HG02759 (cell line): ENCODE results near the gene KRT83.

Experiments
- ATAC-seq: cut with Tn5 transposase; IDR thresholded peaks from one replicate; pipeline ENCODE4 v1.9.1; 2021; ENCODE audit warnings: mild to moderate bottlenecking, moderate library complexity; ENCODE audit not compliant: unreplicated experiment

The KRT83 gene

DNA sequence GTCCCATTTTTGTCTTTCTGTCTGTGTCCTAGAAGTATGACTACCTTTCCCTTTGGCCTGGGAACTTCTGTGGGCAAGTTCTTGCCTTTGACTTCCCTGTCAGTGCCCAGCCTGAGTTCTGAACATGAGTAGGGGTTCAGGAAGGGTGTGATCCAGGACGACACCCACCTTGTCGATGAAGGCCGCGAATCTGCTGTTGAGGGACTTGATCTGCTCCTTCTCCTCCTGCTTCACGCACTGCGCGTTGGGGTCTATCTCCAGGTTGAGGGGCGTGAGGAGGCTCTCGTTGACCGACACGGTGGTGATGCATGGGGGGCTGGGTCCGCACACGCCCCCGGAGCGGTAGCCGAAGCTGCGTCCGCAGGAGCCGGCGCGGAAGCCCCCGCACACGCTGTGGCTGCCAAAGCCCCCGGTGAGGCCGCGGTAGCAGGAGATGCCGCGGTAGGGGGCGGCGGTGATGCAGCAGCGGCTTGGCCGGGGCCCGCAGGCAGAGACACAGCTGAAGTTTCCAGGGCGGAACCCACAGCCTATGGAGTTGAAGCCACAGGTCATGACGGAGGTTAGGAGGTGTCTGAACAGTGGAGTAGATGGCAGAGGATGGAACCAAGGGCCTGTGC lies at the start of gene KRT83:
KRT83 (minus strand) TSS at position 615 of the 617 bp plus-strand sequence; CDS start at position 552, 63 bp downstream.
- ATAC-seq = no peak

DNA sequence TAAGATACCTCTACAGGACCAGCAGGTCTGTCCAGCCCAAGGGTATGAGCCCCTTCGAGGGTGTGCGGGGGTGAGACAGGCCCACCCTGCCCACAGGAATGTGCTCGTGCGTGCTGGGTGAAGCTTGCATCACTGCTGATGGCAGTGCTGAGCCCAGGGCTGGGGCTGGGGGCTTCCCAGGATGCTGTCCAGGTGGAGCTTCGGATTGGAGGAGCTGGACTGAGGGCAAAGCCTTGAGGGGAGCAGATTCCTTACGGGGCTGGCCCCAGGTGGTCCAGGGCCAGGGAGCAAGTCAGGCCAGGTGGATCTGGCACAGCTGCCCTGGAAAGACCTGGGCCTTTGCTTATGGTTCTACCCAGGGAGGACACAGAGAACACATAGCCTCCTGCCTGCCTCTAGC lies 48.6 kb upstream of the KRT83 start:
- no peak for ATAC-seq

DNA sequence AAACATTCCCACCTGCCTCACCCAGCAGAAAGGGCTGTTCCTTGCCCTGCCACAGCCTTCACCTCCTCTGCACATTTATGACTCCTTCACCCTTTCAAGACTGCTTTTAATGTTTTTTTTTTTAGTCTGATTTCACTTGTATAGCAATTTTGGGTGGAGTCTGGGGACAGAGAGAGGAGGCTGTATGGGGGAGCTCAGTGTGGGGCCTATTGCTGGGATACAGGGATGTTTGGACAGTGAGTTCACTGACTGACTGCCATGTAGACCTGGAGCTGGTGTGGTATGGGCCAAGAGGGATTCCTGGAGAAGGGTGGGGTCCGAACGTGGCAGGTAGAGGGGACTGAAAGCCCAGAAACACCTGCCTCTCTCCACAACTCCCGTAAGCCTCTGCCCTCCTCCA lies 48.0 kb upstream of the KRT83 start:
- no peak for ATAC-seq

DNA sequence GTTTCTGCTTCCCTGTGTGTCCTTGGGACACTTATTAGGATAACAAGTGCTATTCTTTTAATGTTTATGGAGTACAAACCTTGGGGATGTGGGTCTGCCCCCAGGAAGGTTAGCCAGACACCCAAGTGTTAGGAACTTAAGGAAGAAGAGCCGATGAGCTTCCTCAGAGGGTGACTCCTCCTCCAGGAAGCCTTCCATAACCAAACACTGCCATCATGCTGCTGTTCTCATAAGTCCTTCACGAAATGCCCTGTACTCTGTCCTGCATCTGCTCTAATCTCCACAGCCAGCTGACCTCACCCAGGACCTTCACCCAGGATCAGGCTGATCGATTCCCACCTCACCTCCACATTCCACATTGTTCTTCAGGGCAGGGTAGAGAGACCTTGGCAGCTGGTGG lies 47.3 kb upstream of the KRT83 start:
- ATAC-seq = no peak

DNA sequence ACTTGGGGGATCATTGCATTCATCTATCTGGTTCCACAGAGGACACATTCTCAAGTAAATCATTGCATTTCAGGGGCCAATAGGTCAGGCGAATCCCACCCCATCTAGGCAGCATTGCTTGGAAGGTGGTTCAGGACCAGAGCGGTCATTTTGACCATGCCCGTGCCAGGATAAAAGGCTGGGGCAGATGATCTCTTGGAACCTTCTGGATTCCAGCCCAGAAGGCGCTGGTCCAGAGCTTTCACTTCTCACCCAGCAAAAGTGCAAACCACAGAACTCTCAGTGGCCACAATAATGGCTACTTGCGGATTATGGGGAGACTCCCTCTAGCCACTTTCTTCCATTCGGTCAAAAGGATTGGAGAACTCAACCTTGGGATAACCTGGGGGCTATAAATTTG lies 46.7 kb upstream of the KRT83 start:
- ATAC-seq = no peak

DNA sequence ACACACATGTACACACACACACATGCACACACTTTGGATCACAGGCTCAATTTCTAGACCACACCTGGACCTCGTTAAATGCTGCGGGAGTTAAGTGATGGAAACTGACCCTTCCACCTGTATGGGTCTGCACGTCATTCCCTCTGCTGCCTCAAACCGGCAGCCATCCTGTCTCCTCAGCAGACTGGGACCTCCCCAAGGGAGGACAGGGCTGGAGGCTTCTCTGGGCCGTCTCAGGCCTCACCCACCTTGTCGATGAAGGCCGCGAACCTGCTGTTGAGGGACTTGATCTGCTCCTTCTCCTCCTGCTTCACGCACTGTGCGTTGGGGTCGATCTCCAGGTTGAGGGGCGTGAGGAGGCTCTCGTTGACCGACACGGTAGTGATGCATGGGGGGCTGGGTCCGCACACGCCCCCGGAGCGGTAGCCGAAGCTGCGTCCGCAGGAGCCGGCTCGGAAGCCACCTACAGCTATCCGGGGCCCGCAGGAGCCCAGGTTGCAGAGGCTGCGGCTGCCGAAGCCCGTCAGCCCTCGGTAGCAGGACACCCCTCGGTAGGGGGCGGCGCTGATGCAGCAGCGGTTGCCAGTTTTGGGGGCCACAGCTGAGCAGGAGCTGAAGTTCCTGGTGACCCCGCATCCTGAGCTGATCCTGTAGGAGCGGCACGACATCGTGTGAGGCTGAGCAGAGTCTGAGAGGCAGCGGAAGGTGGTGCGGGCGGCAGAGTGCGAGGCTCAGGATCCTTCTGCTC lies 45.7 kb upstream of the KRT83 start, which contains the start of gene KRT85:
KRT85 (minus strand) TSS at position 744 of the 748 bp plus-strand sequence; CDS start at position 668, 76 bp downstream.
- ATAC-seq = no peak

DNA sequence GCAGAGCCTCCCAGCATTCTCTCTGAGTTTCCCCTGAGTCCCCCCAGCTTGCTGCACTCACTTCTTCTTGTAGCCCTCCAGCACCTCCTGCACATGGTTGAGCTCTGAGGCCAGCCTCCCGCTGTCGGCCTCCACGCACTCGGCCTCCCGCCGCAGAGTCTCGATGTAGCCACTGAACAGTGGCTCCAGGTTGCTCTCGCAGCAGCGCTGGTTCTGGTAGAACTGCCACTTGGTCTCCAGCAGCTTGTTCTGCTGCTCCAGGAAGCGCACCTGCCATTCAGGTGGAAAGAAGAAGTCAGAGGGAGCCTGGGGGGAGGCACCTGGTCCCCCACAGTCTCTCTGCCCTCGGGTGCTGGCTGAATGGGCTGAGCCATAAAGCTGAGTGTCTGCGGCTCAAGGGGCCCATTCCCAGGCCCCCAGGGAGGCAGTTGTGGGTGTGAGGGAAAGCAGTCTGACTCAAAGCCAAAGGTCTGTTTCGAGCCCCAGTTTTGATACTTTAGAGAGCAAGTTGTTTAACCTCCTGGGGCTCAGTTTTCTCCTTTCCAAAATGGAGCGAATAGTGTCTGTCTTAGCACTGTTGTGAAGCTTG lies 43.8 kb upstream of the KRT83 start:
- no peak for ATAC-seq

DNA sequence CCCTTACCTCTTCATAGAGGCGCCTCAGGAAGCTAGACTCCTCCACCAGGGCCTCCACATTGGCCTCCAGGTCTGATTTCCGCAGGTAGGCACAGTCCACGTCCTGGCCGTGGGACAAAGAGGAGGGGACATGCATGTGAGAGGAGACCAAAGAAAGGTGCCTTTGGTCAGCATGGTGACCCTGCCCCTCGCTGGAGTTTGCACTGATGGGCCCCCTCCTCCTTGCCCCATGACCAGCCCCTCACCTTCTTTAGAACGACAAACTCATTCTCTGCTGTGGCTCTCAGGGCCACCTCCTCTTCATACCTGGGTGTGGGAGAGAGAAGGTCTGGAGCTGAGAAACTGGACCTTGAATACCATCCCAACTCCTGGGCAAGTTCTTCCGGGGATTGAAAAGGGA lies 42.9 kb upstream of the KRT83 start:
- no peak for ATAC-seq

DNA sequence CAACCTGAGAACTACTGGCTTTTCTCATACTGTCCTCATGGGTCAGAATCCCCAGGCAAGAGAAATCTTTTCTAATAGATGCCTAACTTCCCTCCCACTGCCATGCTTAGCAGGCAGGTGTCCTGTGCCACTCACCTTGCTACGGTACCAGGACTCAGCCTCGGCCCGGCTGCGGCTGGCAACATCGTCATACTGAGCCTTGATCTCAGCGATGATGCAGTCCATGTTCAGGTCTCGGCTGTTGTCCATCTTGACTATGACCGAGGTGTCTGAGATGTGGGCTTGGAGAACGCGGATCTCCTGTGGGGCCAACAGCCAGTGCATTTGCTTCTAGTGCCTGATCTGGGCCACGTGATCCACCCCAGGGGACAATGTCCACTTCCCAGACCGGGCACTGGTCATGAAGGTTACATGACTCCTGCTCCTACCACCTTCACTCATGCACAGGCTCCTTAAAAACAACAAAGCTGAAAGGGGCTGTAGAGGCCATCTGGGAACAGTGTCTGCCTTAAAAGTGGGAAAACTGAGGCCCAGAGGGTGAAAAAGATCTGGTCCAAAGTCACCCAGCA lies 42.0 kb upstream of the KRT83 start:
- ATAC-seq = no peak

DNA sequence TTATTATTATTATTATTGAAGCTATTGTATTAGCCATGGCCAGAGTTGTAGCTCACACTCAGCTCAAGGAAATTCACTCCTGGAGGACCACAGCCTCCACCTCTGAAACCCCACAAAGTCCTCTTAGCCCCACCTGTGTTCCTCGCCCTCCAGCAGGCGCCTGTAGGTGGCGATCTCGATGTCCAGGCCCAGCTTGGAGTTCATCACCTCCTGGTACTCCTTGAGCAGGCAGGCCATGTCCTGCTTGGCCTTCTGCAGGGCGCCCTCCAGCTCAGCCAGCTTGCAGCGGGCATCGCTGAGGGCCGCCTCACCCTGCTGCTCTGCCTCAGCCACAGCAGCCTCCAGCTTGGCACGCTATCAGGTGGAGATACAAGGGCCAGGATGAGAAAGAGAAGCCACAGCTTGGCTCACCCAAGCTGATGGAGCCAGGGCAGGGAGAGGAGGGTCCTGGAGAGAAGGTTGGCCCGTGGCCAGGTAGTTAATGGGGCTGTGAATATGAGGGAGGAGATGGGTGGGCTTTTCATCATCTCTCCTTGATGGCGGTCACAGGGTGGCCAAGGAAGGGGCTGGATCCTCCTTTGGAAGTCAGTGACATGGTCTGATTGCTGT lies 41.0 kb upstream of the KRT83 start:
- no peak for ATAC-seq

DNA sequence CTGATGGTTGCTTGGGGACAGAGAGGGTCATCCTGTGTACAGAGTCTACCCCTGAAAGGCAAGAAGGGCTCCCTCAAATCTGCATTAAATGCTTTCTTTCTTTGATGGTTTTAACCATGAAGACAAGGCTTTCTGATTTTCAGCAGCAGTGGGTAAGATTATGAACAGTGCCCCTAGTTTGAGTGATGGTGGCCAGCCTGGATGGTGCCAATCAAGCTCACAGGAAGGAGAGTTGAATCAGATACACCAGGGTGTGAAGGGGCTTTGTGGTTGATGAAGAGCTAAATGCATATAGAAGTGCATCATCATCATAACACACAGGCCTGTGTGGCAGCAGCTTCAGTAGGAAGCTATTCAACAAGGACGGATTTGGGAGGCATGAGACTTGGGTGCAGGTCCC lies 40.4 kb upstream of the KRT83 start:
- no peak for ATAC-seq

DNA sequence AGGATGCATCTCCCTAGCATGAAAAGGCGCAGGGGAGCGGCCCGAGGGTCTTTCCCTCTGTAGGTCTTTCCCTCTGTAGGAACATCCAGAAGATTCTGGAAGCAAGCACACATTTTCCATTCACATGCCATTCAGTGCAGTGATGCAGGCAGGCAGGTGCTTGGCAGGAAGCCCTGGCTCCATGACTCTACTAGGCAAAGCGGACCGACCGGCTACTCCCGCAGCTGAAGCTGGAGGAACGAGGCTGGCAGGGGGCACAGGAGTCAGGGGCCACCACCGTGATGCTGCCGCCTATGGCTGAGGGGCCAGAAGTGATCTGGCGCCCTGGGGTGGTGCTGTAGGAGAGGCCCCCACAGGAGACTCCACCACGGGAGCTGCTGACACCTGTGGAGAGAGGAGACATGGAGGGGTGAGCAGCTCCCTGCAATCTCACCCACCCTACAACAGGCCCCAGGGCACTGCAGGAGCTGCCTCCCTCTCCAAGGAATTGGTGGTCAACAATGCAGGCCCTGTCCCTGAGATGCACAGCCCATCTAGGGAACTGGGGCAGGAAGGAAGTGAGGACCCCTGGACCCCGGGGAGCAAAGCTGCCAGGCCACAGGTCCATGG lies 39.6 kb upstream of the KRT83 start:
- ATAC-seq = no peak

DNA sequence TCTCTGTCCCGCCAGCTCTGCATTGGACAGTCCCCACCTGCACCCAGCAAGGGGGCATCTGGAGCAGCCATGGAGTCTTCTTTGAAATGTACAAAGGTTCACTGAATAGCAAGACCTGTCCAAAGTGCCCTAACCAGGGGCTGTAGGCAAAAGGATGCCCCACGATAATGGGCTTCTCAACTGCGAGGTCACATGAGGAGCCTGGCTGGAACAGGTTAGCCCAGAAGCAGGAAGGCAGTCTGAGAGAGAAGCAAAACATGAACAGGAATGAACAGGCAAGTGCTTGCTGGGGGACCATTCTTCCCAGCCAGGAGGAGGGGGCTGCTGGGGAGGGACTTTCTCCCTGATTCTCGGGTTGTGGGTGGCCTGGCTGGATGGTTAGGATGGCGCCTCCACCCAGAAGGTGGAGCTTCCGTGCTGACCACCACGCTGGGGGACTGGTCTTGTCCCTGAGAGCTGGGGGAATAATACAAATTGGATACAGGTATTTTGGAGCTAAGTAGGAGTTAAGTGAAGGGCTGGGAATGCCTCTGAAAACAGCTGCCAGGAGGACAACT lies 39.0 kb upstream of the KRT83 start:
- ATAC-seq = no peak

DNA sequence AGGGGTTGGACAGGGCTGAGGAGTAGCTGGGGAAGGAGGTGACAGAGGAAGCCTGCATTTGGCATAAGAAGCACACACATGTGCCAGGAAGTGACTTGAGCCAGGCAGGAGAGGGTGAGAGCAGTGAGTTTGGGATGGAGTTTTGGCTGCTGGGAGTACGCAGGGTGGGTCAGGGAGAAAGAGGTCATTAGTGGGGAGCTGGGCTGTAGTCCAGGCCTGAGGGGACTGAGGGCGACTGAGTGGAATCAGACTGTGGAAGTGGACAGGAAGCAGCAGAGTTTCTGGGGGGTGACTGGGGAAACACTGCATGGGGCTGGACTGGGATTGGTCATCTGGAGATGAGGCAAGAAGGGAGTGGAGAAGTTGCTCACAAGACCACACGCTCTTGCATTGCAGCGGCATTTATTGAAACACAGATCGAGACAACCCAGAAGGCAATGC lies 38.4 kb upstream of the KRT83 start:
- no peak for ATAC-seq

DNA sequence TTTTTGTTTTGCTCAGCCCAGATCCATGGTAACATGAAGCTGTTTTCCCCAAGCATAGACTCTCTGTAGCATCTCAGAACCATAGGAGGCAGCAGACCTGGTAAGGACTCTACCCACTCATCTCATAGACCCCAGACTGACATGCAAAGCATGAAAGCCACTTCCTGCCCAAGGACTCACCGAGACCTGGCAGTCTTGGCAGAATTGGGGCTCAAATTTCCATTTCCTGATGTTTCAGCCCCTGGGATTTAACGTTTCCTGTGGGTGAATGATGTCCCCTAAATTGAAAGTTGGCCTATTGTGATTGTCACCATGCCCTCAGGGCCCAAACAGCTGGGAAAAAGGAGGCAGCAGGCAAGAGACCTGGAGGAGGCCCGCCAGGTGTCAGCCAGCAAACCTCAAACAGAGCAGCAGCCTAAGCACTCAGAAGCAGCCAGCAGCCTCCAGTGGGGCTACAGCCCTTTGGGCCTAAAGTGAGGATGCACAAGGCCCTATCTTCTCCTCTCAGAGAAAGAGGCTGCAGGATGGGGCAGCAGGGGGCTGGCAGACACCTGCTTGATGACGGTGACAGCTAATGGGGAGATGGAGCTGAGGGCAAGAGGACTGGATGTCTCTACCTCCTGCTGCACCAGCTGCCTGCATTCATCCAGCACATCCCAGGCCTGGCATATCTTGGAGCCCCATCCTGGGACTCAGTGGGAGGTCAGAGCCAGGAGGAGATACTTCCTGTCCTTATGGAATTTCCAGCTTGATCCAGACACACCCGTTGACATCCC lies 37.6 kb upstream of the KRT83 start:
- ATAC-seq = peak; percentile 92

DNA sequence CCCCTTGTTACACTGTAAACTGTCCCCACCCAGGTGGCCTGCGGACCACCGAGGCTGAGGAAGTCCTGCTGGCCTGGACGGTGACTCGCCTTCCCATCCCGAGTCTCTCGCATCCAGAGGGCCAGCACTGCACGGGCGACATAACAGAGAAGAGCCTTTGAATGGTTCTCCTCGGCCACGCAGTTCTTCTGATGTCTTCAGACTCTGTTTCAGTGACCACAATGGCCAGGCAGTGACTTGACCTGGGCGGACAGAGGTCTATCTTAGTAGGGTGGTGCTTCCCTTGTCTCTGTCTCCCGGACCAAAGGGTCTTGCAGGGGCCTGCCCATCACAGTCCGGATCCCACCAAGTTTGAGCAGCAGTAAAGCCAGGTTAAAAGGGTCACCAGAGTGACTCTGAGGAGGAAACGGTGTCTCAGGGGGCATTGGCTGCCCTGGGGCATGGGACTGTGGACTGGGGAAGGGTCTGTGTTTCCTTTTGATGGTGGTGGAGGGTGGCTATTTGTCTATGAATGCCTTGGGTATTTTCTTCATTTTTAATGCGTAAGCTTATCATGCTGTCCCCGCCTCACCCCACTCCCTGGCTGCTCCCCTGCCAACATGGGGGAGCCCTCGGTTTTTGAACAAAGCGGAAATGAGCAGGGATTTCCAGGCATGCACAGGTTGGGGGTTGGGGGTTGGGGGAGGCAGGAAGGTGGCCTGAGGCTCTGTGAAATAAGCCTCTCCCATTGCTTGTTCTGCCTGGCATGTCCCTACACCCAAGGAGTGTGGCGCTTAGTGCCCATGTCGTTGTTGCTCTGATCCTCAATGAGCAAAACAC lies 35.8 kb upstream of the KRT83 start:
- ATAC-seq = no peak

DNA sequence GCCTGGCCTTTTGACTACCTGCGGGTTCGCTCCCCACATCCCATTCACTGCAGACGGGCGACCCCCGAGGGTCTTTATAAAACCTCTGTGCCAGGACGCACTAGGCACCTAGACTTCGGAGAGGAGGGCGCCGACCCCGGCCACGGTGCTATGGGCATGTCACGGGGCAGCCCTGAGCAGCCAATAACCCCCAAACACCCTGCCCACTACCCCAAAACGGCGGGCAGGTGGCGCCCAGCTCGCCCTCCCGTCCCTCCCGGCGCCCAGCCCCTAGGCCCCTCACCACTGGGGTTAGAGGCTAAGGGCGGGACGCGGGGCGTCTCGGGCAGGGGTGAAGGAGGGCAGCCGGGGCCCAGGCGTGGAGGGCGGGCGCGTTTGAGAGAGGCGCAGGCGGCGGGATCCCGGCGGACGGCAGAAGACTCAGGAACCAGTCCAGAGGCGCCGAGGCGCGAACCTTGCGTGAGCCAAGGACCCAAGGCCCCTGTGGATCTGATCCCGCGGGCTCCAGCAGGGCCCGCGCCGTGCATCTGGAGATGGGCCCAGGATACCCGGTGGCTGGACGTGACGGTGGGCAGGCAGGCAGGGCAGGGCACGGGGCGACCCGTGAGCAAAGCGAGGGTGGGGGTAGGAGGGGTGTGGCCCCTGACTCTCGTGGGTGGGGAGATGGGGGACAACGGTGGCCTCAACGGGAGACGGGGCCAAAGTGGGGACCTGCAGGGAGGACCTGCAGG lies 35.0 kb upstream of the KRT83 start:
- ATAC-seq = no peak

DNA sequence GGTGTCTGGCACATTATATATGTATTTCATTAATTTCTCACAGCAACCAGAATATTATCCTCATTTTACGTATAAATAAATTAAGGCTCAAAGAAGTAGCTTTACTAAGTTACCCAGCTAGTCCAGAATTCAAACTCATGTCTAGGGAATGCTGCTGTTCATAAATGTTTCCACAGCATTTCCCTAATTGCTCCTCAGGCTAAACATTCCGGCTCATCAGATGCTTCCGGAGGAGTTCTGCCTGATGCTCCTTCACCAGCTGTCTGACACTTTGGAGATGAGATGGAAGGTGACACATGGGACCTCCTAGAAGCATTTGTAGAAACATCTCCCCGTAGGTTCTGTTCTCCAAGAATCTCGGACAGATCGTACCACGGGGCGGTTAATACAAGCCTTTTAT lies 34.0 kb upstream of the KRT83 start:
- no peak for ATAC-seq
